Cardiac septum (tissue), 1 donor: ENCODE measurements around the gene TMEM52. TPM values are rescaled to one million over a fixed set of nuclear protein-coding genes. Genes with fewer than 3 reads are reported as not detected.
A peak's percentile ranks its signal among the peaks of the same experiment; 100 is the strongest.

ENCODE experiments used
- DNase-seq: peaks from one replicate; pipeline ENCODE4 v3.0.0-alpha.2; 2020; ENCODE audit warnings: low spot score
- intact Hi-C: fragments of 100-400 bp; cut with DNase I; formaldehyde crosslinking; loops from one replicate; pipeline ENCODE4 v1.14.0; 2022
- total RNA-seq: library from RNA; stranded (reverse); fragmentation: NEBNext Ultra II Directional; extraction: Animal tissue kit (Norgen Biotek cat#: 25700); gene quantifications from one replicate; pipeline ENCODE4 v1.2.1, GENCODE V29; 2021
- donor health status: DM: no; HTN: no; CAD: no.

Gene TMEM52
- total RNA-seq, 1 donor from 2014 or later = 0.70 TPM

GRCh38 chr1:1929102-1929638 lies 10.1 kb upstream of the TMEM52 start:
- intact Hi-C loops = no loop called here
- no peak for DNase-seq

DNA sequence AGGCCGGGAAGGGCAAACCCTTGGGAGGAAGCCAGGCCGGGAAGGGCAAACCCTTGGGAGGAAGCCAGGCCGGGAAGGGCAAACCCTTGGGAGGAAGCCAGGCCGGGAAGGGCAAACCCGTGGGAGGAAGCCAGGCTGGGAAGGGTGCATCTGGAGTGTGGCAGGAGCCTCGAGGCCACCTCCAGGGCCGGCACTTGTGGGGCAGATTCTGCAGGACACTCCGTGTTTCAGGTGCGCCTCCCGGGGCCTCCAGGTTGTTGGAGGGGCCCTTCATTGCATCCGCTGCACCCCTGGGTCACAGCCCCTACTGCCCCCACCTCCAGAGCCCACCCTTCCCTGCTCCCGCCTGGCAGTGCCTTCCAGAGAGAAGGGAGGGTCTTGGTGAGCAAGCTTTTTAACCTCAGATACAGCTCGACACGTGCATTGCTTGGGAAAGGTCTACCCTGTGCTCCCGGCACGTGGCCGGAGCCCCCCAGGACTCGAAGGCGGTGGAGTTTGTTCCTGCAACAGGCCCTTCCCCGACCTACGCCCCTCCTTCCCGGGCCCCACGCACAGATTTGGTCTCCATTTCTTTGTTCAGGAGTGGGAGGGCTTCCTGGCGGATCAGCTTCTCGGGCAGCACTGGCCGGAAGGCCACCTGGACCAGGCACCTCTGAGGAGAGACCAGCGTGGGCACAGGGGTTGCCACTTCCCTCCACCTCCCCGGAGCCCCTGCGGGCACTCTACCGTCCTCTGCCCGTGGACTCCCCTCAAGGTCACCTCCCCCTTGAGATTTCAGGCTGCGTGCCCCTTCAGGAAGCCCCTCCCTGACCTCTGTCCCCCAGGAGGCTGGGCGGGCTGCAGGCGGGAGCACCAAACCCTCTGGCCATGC lies 9.4 kb upstream of the TMEM52 start:
- intact Hi-C loops = no loop called here
- no peak for DNase-seq

DNA sequence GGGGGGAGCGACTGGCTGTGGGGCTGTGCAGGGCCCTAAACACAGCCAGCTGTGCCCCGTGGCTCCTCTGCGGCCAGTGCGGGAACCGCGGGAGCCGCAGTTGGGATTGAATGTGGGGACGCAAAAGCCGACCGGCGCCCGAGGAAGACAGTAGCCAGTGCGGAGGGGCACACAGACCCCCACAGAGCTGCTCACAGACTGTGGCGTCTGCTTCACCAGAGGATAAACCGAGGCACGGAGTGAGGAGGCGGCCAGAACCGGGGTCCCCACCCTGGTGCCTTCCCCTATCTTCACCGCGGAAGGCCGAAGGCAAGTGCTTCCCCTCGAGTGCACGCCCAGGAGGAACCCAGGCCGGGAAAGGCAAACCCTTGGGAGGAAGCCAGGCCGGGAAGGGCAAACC lies 8.7 kb upstream of the TMEM52 start:
- no peak for DNase-seq
- intact Hi-C loops = no loop called here

GRCh38 chr1:1926886-1927660 lies 8.0 kb upstream of the TMEM52 start:
- intact Hi-C loops = no loop called here
- DNase-seq = no peak

- intact Hi-C loops = no loop called here
- DNase-seq = no peak
Measured at GRCh38 chr1:1926346-1926811, 7.3 kb upstream of the TMEM52 start.

DNA sequence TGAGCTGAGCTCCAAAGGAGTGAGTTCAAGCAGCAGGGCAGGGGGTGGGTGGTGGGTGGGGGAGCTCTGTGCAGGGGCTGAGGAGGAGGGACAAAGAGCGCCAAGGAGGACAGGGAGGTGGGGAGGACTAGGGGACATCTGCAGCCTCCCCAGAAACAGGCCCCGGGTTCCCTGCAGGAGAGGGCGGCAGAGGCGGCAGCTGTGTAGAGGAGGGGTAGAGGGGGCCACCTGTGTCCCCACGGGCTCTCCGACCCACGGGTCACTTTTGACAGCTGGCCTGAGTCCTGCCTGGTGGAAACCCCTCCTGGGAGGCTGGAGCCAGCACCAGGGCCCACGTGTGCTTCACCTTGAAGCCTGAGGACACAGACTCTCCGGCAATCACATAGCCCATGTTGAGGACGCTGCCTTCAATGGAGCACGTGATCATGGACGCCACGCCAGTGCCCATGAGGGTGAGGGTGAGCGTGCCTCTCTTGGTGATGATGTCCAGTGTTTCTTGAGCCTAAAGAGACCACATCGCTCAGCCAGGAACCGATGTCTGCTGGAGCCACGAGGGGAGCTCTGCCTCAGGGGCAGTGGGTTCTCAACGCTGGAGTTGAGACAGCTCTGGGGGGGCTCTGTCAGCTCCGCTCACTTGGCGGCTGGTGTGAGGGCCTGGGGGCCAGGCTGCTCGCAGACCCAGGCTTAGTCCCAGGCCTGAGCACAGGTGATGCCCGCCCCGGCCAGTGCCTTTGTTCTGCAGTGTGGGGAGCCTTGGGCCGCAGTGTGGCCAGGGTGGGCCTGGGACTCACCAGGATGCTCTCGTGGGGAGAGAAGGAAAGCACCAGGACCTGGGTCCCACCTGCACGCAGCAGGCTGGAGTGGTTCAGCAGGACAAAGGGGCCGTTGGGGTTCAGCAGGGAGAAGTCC lies 6.6 kb upstream of the TMEM52 start:
- intact Hi-C loops = no loop called here
- DNase-seq = no peak

DNA sequence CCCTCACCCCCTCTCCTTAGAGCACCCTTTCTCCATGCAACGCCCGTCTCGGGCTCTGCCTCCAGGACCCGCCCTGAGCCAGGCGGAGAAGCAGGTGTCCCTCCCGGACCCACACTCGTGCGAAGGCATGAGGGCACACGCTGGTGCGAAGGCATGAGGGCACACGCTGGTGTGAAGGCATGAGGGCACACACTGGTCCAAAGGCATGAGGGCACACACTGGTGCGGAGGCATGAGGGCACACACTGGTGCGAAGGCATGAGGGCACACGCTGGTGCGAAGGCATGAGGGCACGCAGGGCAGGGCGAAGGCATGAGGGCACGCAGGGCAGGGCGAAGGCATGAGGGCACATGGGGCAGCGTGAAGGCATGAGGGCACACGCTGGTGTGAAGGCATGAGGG lies 5.8 kb upstream of the TMEM52 start:
- intact Hi-C loops = no loop called here
- DNase-seq = no peak

DNA sequence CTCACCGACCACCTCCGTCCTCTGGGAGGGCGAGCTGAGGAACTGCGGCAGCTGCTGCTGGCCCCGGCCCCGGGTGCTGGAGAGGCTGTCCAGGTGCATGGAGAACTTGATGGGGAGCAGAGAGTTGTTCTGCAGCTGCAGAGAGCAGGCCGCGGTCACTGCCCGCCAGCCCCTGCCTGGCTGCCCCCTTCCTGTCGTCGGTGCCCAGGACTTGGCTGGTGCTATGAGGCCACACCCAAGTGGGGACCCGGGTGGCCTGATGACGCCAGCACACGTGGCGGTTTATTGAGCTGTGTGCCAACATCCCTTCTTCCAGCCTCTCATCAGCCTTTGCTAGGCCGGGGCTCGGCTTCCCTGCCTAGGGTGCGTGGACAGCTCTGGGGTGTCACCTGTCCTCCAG lies 5.3 kb upstream of the TMEM52 start:
- intact Hi-C loops = no loop called here
- no peak for DNase-seq

GRCh38 chr1:1922956-1923833 lies 4.1 kb upstream of the TMEM52 start:
- intact Hi-C loops = no loop called here
- DNase-seq = no peak

GRCh38 chr1:1922702-1922955 lies 3.5 kb upstream of the TMEM52 start:
- intact Hi-C loops = no loop called here
- DNase-seq = no peak

- DNase-seq = no peak
- intact Hi-C loops = no loop called here
Measured at GRCh38 chr1:1921901-1922701, 3.0 kb upstream of the TMEM52 start.

DNA sequence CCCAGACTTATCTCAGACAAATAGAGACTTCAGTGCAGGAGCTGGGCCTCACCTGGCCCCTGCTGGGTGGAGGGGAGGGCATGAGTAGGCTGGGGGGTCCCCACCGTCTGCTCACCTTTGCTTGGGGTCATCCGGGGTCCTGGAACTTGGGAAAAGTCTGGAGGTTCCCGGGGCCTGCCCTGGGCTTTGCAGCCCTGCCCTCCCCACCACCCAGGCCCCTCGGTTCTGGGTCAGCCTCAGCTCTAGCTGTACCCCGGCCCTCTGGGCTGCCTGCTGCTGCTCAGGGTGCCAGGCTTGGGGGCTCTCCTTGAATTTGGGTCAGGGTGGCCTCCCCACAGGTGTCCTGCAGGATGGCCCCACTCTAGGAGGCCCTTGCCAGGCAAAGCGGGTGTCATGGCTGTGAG lies 2.4 kb upstream of the TMEM52 start:
- intact Hi-C loops = no loop called here
- no peak for DNase-seq

DNA sequence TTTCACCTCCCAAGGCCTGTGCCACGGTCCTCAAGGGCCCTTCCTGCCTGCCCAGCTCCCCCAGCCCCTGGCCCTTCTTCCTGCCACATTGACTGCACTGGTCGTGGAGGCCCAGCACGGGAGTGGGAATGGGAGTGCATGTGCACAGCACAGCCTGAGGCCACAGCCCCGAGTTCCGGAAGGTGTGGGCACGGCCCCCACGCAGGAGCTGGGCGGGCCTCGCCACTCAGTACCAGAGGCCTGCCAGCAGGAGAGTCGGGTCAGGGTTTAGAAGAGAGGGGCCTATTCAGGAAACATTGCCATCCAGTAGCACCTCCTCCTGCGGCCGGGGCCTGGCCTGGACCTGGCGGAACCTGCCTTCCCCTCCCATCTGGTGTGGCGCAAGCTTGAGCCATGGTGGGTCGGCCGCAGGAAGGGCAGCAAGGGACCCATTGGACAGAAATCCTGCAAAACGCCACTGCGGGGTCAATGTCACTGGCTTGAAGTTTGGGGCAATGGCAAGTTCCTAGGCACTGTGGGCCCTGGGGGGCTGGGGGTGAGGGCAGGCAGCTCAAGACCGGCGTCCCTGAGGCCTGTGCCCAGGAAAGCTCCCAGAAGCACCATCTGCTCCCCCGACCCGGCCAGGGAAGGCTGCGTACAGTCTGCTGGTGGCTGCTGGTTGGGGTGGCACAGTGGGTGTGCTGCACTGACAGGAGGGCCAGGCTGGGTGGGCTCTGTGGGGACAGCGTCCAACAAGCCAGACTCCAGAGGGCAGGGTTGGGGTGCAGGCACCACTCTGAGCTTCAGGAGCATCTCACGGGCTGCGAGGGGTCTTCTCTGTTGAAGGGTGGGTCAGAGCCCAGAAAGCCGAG lies 1.8 kb upstream of the TMEM52 start:
- intact Hi-C loops = no loop called here
- no peak for DNase-seq

DNA sequence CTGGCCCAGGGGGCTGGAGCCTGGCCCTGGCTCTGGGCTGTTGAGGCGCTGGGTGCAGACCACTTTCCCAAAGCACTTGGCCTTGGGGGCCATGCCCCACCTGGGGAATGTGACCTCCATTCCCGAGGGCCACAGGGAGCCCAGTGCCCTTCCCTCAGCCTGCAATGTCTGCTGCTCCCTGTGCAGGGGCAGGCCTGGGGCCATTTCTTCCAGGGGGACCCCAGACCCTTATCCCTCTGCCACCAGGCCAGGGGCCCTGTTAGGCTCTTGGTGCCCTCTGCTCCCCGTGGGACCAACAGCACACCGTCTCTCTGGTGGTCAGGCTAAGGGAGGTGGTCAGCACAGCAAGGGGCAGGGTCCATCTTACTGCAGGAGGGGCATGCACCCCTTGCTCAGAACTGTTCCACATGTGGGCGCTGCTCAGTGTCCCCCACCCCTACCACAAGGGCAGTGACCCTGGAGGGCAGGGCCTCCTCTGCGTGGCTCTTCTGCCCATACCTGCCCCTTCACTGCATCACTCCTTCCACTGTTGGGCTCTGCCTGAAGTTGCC lies 1.1 kb upstream of the TMEM52 start:
- DNase-seq = no peak
- intact Hi-C loops = no loop called here

DNA sequence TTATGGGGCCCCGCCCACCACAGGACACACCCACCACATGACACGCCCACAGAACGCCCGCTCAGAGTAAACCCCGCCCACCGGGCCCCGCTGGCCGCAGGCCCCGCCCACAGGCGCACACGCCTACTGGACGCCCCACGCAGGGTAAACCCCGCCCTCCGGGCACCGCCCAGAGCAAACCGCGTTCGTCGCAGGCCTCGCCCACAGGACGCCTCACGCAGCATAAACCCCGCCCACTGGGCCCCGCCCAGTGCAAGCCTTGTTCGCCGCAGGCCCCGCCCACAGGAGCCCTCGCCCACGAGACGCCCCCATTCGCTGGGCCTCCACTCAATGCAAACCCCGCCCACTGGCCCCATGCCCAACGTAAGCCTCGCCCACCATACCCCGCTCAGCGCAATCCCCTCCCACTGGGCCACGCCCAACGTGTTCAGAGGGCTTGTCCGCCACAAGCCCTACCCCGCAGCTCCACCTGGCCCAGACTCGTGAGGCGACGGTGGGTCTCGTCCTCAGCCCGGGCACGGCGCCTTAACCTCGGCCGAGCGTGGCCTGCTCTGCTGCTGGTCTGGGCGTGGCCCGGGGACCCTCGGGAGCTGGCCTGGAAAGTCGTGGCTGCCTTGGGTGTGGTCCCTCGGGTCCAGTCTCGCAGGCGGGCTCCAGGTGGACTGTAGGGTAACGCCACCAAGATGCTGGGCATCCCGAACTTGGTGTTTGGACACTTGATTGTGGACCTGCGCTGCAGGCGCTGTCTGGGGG lies 401 bp upstream of the TMEM52 start:
- peak; percentile 99 for DNase-seq
- intact Hi-C loops = no loop called here
